Measurements from ENCODE around the gene DNAJC6.

Gene DNAJC6

DNA sequence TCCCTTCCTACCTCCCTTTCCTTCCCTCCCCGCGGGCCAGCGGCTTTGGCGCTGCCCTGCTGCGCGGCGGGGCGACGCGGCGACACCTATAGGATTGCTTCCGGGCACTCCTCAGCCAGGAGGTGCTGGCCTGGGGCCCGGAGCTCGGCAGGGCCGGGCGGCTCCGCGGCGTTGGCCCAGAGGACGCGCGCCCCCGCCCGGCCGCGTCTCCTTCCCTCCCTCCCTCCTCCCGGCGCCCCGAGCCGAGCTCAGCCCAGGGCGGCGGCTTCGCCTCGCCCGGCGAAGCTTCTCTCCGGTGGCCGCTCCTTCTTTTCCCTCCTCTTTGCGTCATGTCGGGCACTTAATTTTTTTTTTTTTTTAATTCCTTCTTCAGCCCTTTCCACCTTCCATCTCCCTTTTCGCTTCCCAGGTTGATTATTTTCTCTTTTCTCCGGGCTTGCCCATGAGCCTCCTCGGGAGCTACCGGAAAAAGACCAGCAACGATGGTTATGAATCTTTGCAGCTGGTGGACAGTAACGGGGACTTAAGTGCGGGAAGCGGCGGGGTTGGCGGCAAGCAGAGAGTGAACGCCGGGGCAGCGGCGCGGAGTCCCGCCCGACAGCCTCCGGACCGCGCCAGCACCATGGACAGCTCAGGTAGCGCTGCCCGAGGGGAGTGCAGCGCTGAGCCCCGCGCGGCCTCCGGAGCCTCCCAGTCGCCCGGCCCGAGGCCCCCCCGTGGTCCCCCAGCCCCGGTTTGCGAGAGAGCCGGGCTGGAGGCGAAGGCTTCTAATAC is at the start of gene DNAJC6:
Gene DNAJC6, plus strand, starts transcription at position 240 of the 774 bp plus-strand sequence. Its CDS starts 203 bp downstream, at position 443.
- intact Hi-C loops (cut with DNase I): loop anchor here (10.0 kb wide), 2 partner anchors 55 to 105 kb away; no protein-coding TSS in a partner anchor
- DNase-seq: peak; percentile 16 to 90 (median 72)

DNA sequence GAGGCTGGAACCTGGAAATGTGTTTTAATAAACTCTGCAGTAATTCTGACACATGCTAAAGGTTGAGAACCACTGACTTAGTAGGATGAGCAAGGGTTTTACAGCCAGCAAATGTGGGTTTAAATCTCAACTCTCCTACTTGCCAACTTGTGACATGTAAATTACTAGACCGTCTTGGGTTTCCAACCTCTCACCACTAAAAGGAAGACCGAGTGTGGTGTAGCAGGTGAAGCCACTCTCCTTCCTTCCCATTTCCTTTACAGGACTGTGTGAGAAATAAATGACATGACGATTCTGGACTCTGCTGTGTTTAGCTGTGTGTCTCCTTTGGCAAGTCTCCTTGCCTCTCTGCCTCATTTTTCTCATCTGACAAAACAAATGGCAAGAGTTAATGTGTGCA is 49.5 kb upstream of the DNAJC6 start:
- no peak for DNase-seq
- intact Hi-C loops (cut with DNase I): loop anchor here (10.0 kb wide), 1 partner anchor 55 kb away; no protein-coding TSS in a partner anchor

DNA sequence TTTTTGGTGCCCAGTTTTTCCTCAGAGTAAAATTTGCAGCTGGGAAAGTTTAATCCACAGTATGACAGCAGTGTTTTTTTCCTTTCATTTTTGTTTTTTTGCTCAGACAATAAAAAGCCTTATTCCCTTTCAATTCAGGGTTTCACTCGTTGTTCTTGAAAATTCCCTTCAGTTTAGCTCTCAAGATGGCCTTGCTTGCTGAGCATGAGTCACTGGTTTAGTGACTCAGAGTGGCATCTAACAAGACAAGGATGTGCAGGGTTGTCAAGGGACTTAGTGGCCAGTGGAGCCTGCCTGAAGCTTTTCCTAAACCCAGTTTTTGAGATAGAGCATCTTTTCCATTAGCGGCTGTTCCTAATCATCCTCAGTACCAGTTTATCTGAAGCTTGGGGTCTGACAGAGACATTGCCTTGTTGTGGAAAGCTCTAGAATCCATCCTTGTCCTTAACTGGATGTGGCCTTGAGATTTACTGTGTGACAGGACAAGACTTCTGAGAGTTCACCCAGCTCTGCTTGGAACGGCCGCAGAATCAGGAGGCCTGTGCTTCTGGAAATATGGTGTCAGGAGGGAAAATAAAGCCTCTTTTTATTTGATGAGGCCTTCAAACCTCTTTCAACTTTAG is 48.4 kb upstream of the DNAJC6 start:
- DNase-seq: peak in 27 of 42 donors; percentile 30 to 88 (median 58)
- intact Hi-C loops (cut with DNase I): no loop called here

DNA sequence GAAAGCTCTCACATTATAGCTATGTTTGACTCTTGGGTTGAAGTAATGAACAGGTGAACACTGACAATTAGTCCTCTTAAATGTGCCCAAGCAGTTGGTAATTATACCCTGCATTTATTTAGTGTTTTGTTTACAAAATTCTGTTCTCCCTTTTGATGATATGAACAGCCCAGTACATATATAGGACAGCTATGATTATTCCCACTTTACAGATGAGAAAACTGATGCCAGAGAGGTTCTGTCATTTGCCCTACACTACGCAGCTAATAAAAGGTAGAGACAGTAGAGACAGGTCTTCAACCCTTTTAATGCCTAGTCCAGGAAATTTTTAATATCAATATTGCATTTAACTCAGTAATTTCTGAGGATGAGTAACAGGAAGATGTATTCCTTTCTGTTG is 46.1 kb upstream of the DNAJC6 start:
- intact Hi-C loops (cut with DNase I): no loop called here

DNA sequence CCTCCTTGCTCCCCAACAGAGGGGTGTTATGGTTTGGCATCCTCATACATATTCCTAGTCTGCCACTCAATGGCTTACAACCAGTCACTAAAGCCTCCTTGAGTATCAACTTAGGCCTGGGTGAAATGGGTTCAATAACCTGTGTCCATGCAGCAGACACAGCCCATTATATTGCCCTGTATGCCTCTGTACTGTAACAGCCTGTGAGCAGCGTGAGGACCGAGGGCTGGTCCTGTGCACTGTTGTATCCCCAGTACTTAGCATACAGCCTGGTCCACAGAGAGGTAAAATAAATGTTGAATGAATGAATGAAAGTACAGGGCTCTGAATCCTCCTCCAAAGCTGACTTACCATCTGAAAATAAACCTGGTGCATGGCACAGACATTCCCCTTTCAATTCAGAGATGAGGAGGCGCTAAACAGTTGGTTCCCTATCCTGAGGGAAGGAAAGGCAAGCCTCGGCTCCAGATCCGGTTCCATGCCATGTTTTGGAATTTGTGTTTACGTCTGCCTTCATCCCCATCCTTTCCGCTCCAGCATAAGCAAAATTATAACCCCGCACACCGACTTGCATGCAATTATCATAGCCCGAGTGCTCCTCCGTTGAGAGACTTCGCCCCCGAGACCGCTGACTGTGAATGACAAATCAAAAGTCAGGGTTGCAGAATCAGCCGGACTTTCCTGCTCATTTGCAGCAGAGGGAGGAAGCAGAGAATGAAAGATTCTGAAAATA is 45.0 kb upstream of the DNAJC6 start:
- peak; percentile 45 to 90 (median 74) for DNase-seq
- intact Hi-C loops (cut with DNase I): no loop called here

More for the DNA sequence above, 46.1 kb upstream of the DNAJC6 start:
- no peak for DNase-seq

DNA sequence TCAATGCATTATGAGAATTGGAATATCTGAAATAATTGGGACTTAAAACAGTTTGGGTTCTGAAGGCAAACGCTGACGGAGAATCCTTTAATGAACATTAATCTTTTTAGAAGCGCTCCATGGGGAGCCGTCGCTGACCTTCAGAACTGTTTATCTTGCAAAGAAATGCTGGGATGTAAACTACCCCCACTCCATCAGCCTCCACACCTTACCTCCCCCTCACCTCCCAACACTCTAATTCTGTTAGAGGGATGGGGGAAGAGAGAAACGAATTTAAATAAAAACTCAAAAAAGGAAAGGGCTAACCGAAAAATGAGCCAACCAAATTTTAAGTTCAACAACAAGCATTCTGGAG is 44.1 kb upstream of the DNAJC6 start:
- no peak for DNase-seq
- intact Hi-C loops (cut with DNase I): loop anchor here (5.0 kb wide), 1 partner anchor 157 kb away; the partner anchor contains the start of genes LEPR and LEPROT

DNA sequence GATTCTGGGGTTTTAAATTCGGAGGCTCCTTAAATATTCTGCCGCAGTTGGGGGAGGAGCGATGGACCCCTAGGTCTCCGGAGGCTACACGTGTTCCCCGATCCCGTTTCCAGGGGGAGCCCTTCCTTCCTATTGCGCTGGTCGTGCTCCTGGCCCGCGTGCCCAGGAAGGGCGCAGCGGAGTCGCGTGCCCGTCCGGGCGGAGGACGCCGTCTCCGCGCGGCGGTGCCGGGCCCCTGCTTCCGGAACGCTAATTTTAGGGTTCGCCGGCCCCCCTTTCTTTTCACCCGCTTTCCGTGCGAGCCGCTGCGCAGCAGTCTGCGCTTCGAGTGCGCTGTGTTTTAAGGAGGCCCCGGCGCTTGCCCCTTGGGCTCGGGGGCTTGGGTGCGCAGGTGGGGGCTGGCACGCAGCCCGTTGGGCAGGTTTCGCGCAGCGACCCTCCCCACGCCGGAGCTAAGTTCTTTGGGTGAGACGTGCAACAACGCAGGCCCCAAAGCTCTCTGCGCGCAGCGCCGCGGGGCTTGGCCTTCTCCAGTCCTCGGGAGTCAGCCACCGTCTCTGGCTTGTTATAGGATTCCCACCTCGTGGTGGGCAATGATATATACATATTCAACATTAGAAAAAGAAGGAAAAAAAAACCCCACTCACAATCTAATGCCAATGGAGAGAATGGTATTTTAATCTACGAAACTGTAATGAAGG is 43.5 kb upstream of the DNAJC6 start:
- peak; percentile 53 to 90 (median 76) for DNase-seq
- intact Hi-C loops (cut with DNase I): loop anchor here (5.0 kb wide), 1 partner anchor 156 kb away; the partner anchor contains the start of genes LEPR and LEPROT

DNA sequence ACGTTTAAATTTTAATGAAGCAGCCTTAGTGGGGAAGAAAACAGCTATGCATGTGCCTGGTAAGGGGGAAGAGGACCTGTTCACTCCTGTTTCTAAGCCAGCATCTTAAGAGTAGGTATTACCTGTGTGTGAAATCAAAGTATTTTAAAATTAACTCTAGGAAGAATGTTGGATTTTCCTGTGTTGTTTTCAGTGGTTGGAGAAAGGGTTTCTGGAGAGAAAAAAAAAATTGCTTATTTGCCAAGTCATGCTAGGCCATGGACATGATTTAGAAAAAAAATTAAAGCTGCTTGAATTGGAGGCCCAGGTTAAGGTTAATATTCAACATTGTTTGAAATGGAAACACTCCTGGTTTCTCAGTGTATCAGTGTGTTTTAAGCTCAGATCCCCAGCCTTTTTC is 42.9 kb upstream of the DNAJC6 start:
- intact Hi-C loops (cut with DNase I): loop anchor here (5.0 kb wide), 1 partner anchor 156 kb away; the partner anchor contains the start of genes LEPR and LEPROT
- no peak for DNase-seq

DNA sequence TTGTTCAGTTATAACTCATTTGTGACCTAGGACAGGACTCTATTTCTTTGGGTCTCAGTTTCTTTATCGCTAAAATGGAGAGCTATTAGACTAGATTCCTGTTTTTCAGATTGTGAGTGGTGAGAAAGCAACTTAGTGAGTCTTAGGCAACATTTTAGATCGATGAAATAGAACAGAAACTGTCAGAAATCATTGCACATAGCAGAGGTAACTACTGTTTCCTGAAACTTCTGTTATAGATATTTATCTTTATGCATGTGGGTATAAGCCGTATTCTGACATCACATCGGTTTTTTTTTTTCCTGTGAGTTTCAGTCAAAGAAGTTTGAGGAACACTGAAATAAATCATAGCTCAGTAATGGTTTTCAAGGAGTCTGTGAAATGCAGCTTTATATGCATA is 42.1 kb upstream of the DNAJC6 start:
- intact Hi-C loops (cut with DNase I): loop anchor here (5.0 kb wide), 1 partner anchor 155 kb away; the partner anchor contains the start of genes LEPR and LEPROT
- no peak for DNase-seq

DNA sequence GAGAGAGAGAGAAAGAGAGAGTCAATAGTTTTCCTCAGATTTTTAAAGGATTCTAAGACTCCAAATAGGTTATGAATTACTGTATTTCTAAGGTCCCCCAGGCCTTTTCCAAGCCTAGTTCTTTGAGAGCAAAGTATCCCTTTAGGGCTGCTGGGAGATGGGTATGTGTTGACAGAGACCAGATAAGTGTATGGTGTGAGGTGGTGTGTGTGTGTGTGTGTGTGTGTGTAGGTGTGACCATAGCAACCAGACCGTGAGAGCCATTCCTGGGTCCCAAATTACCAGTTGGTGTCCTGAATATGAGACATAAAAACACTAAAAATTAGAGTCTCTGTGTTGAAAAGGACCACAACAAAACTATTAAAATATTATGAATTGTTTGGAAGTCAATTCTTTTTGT is 41.7 kb upstream of the DNAJC6 start:
- no peak for DNase-seq
- intact Hi-C loops (cut with DNase I): loop anchor here (2.0 to 5.0 kb wide), 2 partner anchors 65 to 155 kb away; partner anchors contain the start of genes LEPR and LEPROT

DNA sequence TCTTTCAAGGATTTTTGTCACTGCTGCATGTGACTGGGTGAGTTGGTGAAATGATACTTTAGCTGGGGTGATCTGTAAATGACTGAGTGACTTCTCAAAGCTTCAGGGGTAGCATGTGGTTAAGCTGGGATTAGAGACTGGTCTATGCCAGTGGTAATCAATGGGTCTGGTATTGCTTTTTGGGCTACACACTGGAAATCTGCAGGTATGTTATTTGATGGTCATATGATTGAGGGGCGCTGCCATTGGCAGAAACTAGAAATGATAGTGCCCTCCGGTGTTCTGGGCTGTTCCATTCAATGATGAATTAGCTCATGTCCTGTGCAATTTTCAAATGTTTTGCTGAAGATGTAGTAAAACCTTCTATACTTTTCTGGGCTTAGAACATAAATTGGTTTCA is 39.7 kb upstream of the DNAJC6 start:
- no peak for DNase-seq
- intact Hi-C loops (cut with DNase I): loop anchor here (2.0 to 5.0 kb wide), 2 partner anchors 63 to 153 kb away; partner anchors contain the start of genes LEPR and LEPROT

DNA sequence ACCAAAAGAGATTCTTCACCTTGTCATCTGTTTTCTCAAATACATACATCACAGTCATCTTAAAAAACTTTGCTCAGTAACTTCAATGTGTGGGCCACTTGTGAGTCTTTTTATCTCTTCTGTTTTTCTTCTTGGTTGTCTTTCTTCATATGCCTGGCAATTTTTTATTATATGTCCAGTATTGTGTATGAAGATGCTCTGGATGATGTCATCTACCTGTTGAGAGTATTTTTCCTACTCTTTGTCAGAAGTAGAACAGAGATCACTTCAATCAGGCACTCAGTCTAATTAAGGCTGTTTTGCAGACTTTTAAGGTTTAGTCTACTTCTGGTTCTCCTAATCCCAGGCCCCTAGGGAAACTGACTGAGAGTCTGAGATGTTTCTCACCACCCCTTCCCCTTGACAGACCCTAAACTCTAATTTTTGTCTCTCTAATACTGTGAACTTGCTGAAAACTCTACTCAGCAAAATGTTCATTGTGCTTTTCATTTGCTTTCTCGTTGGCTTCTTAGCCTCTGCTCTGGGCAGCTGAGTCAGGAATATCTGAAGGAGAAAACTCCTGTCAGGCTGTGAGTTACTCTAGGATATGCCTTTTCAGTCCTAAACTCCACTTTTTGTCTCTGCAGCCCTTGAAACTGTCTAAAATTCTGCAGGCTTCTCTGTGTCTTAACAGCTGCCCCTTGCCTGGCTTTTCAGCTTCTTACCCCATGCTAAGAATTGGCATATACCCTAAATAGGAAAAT is 33.0 kb upstream of the DNAJC6 start:
- DNase-seq: no peak
- intact Hi-C loops (cut with DNase I): no loop called here

DNA sequence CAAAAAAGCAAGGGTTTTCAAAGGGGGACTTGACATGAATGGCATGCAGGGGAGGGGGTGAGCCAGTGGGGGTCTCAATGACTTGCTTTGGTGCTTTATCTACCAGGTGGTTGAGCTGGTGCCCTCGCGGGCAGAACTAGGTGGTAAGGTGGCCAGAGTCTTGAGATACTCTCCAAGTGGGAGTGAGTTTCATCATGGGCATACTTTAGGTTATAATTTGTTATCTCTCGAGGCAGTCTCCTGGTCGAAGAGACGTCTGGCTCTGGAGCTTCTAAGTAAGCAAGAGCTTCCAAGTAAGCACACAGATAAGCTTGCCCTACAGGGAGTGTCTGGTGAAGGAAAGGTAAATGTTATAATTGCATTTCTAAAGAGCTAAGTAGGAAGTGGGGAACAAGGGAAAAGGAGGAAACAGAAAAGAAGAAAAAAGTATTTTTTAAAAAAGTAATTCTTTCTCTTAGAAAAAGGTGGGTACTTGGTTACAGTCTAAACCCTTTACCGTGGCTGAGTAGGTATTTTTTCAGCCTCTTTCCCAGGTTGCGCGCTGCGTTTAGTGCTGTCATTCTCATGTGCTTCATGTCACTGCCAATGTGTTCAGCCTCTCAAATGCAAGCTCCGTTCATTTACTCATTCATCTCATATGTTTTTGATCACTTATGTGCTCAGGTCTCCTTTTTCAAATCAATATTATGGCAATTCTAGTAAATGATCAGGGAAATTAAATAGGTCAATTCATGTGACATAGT is 31.6 kb upstream of the DNAJC6 start:
- intact Hi-C loops (cut with DNase I): no loop called here
- no peak for DNase-seq

DNA sequence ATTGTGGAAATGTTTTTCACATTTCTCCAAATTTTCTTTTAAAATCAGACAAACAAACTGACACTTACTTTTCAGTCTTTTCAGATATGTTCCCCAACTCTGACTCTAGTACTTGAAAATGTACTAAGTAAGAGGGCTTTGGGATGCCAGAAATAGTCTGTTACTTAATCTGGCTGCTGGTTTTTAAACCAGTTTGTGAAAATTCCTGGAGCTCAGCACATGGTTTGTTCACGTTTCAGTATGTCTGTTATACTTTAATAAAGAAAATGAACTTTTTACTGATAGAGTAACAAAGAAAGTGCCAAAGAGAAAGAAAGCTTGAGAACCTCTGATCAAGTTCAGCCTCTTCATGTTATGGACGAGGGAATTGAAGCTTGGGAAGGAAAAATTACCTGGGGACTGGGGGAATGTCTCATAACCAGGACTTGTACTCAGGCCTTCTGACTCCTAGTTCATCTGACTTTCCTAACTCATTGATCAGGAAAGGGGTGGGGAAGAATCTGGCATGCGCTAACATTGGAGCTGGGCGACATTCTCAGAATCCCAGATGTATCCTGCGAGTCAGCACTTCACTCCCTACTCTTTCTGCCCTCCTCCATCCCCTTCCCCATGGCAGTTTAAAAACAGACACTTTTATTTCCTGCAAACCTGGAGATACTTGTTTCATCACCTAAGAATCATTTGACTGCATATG is 30.8 kb upstream of the DNAJC6 start:
- intact Hi-C loops (cut with DNase I): no loop called here
- DNase-seq: peak in 1 of 42 donors; percentile 34

DNA sequence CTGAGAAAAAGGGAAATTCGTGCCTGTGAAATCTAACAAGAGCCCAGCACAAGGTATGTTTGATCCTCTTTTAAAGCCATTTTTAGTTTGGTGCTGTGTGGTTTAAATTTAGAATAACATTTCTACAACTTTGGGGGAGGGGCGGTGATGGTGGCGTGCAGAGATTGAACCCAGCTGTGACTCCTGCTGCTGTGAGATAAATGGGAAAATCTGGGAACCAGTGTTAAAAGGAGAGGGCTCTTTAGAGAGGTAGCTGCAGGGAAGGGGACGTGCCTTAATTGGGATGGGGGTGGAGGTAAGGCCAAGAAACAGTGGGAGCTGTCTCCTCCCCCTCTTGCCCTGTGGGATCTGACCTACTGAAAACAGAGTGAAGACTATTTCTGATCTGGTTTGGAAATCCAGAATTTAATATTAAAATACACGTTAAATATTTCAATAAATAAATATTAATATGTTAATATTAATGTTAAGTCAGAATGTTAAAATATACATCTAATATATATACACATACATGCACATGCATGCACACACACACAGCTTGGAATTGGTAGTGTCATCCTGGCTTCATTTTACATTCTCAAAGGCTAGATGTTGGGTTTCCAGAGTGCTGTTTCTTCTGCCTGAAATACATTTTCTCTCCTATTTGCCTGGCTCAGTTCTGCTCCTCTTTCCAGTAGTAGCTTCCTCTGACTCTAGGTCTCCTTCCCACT is 30.1 kb upstream of the DNAJC6 start:
- no peak for DNase-seq
- intact Hi-C loops (cut with DNase I): no loop called here

DNA sequence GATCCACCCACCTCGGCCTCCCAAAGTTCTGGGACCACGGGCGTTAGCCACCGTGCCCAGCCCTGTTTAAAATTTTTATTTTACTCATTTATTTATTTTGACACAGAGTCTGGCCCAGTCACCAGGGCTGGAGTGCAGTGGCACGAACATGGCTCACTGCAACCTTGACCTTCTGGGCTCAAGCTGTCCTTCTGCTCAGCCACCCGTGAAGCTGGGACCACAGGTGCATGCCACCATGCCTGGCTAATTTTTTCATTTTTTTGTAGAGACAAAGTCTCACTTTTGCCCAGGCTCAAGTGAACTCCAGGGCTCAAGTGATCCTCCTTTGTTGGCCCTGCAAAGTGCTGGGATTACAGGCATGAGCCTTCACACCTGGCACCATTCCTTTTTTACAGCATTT is 27.5 kb upstream of the DNAJC6 start:
- no peak for DNase-seq
- intact Hi-C loops (cut with DNase I): no loop called here

All from head of caudate nucleus (tissue), 42 donors.